ENCODE measurements around the gene KRTAP9-4. TPM values are rescaled to one million over a fixed set of nuclear protein-coding genes. Genes with fewer than 3 reads are reported as not detected.

Gene KRTAP9-4
- total RNA-seq, 1 experiment from 2014 or later, result not detected

DNA sequence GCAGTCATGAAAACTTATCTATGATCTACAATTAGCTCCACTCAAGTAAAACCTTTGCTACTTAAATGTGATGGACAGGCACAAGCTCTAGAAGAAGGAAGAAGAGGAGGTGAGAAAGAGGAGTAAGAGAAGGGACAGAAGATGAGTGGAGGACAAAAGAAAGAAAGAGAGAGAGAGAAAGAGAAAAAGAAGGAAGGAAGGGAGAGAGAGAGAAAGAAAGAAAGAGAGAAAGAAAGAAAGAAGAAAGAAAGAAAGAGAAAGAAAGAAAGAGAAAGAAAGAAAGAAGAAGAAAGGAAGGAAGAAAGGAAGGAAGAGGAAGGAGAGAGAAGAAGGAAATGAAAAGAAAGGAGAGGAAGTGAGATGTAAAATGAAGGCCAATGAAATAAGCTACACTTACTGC, 19.4 kb upstream of the KRTAP9-4 start:
- Histone ChIP-seq H3K4me3 (replicated peaks in 1 of 2; ENCODE audit: low read depth in 1 of 2, low read length in 2 of 2) (no peak overlapping the region), H3K36me3 (ENCODE audit: control insufficient read depth in 1 of 2, insufficient read depth in 2 of 2, low read length in 2 of 2) (no peaks in the 10 kb centered on the region), H3K79me2 (ENCODE audit: insufficient read depth, low read length) (no peaks in the 10 kb centered on the region), H3K9me3 (ENCODE audit: control insufficient read depth in 1 of 2, insufficient read depth in 1 of 2, low read depth in 1 of 2, low read length in 2 of 2) (no peaks in the 10 kb centered on the region), H3K27me3 (ENCODE audit: insufficient read depth, low read length) (no peaks in the 10 kb centered on the region), H3K4me1 (ENCODE audit: control insufficient read depth in 1 of 2, insufficient read depth in 2 of 2, low read length in 2 of 2) (no peaks in the 10 kb centered on the region), H3K9ac (ENCODE audit: low read length) (no peak overlapping the region), H3K9me2 (ENCODE audit: insufficient read depth) (no peaks in the 10 kb centered on the region), H2AFZ (ENCODE audit: low read depth, low read length, poor library complexity, severe bottlenecking) (no peak overlapping the region), H3K4me2 (ENCODE audit: low read length) (no peak overlapping the region), H3K27ac (ENCODE audit: low read depth, low read length) (no peak overlapping the region), H4K20me1 (ENCODE audit: insufficient read depth) (no peaks in the 10 kb centered on the region)
- intact Hi-C loops (cut with micrococcal nuclease), result no loop called here
- BruUV-seq (replicated peaks), result no TSS peak
- CTCF ChIA-PET, result no interaction called here
- RAD21 ChIA-PET (ENCODE audit: low non-redundant PET in 1 of 2, low total read pairs in 2 of 2, uncharacterized antibody in 2 of 2, unreplicated experiment in 2 of 2), result no interaction called here
- TF ChIP-seq, protein P1, sequence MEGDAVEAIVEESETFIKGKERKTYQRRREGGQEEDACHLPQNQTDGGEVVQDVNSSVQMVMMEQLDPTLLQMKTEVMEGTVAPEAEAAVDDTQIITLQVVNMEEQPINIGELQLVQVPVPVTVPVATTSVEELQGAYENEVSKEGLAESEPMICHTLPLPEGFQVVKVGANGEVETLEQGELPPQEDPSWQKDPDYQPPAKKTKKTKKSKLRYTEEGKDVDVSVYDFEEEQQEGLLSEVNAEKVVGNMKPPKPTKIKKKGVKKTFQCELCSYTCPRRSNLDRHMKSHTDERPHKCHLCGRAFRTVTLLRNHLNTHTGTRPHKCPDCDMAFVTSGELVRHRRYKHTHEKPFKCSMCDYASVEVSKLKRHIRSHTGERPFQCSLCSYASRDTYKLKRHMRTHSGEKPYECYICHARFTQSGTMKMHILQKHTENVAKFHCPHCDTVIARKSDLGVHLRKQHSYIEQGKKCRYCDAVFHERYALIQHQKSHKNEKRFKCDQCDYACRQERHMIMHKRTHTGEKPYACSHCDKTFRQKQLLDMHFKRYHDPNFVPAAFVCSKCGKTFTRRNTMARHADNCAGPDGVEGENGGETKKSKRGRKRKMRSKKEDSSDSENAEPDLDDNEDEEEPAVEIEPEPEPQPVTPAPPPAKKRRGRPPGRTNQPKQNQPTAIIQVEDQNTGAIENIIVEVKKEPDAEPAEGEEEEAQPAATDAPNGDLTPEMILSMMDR (IDR thresholded peaks at IDR 0.05 in 2 of 3, conservative IDR thresholded peaks at IDR 0.05 in 1 of 3; ENCODE audit: borderline replicate concordance in 1 of 3, insufficient read depth in 1 of 3, low read depth in 2 of 3, low read length in 2 of 3), result no peak
- no peak for TF ChIP-seq CEBPB (IDR thresholded peaks at IDR 0.05; ENCODE audit: low read depth)
- TF ChIP-seq, protein P2, sequence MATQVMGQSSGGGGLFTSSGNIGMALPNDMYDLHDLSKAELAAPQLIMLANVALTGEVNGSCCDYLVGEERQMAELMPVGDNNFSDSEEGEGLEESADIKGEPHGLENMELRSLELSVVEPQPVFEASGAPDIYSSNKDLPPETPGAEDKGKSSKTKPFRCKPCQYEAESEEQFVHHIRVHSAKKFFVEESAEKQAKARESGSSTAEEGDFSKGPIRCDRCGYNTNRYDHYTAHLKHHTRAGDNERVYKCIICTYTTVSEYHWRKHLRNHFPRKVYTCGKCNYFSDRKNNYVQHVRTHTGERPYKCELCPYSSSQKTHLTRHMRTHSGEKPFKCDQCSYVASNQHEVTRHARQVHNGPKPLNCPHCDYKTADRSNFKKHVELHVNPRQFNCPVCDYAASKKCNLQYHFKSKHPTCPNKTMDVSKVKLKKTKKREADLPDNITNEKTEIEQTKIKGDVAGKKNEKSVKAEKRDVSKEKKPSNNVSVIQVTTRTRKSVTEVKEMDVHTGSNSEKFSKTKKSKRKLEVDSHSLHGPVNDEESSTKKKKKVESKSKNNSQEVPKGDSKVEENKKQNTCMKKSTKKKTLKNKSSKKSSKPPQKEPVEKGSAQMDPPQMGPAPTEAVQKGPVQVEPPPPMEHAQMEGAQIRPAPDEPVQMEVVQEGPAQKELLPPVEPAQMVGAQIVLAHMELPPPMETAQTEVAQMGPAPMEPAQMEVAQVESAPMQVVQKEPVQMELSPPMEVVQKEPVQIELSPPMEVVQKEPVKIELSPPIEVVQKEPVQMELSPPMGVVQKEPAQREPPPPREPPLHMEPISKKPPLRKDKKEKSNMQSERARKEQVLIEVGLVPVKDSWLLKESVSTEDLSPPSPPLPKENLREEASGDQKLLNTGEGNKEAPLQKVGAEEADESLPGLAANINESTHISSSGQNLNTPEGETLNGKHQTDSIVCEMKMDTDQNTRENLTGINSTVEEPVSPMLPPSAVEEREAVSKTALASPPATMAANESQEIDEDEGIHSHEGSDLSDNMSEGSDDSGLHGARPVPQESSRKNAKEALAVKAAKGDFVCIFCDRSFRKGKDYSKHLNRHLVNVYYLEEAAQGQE (IDR thresholded peaks at IDR 0.05; ENCODE audit: low read depth), result no peak
- TF ChIP-seq CBX3 (IDR thresholded peaks at IDR 0.05; ENCODE audit: low read depth), result no peak
- no peak for TF ChIP-seq JUND (IDR thresholded peaks at IDR 0.05)
- no peak for TF ChIP-seq TCF7L2 (IDR thresholded peaks at IDR 0.05; ENCODE audit: borderline replicate concordance, extremely low read depth, insufficient read depth, insufficient read length)
- no peak for TF ChIP-seq SP1 (IDR thresholded peaks at IDR 0.05; ENCODE audit: low read depth)
- TF ChIP-seq RAD21 (IDR thresholded peaks at IDR 0.05; ENCODE audit: low read depth), result no peak
- no peak for TF ChIP-seq FOSL1 (IDR thresholded peaks at IDR 0.05; ENCODE audit: low read depth)
- TF ChIP-seq EZH2phosphoT487 (IDR thresholded peaks at IDR 0.05; ENCODE audit: borderline replicate concordance), result no peak
- TF ChIP-seq, protein P3, sequence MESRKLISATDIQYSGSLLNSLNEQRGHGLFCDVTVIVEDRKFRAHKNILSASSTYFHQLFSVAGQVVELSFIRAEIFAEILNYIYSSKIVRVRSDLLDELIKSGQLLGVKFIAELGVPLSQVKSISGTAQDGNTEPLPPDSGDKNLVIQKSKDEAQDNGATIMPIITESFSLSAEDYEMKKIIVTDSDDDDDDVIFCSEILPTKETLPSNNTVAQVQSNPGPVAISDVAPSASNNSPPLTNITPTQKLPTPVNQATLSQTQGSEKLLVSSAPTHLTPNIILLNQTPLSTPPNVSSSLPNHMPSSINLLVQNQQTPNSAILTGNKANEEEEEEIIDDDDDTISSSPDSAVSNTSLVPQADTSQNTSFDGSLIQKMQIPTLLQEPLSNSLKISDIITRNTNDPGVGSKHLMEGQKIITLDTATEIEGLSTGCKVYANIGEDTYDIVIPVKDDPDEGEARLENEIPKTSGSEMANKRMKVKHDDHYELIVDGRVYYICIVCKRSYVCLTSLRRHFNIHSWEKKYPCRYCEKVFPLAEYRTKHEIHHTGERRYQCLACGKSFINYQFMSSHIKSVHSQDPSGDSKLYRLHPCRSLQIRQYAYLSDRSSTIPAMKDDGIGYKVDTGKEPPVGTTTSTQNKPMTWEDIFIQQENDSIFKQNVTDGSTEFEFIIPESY (IDR thresholded peaks at IDR 0.05; ENCODE audit: extremely low read depth, insufficient replicate concordance, low read length), result no peak
- TF ChIP-seq EZH2 (IDR thresholded peaks at IDR 0.05), result no peak
- TF ChIP-seq YY1 (IDR thresholded peaks at IDR 0.05; ENCODE audit: extremely low read depth, insufficient replicate concordance, low read depth, low read length), result no peak
- TF ChIP-seq ZFX (IDR thresholded peaks at IDR 0.05), result no peak
- TF ChIP-seq SIN3A (IDR thresholded peaks at IDR 0.05; ENCODE audit: low read depth), result no peak
- TF ChIP-seq, protein P4, sequence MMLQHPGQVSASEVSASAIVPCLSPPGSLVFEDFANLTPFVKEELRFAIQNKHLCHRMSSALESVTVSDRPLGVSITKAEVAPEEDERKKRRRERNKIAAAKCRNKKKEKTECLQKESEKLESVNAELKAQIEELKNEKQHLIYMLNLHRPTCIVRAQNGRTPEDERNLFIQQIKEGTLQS (IDR thresholded peaks at IDR 0.05), result no peak
- TF ChIP-seq, protein P5, sequence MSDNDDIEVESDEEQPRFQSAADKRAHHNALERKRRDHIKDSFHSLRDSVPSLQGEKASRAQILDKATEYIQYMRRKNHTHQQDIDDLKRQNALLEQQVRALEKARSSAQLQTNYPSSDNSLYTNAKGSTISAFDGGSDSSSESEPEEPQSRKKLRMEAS (IDR thresholded peaks at IDR 0.05), result no peak
- TF ChIP-seq EGR1 (IDR thresholded peaks at IDR 0.05; ENCODE audit: low read depth), result no peak
- TF ChIP-seq POLR2AphosphoS5 (IDR thresholded peaks at IDR 0.05; ENCODE audit: low read depth, low read length), result no peak
- no peak for TF ChIP-seq SRF (IDR thresholded peaks at IDR 0.05; ENCODE audit: low read depth)
- DNase-seq (ENCODE audit: low read depth, low spot score) (no peak), ATAC-seq (no peak)
- POLR2A ChIA-PET, result no interaction called here

All from HCT116 (cell line).